ENCODE measurements around the gene FOXO6. TPM values are rescaled to one million over a fixed set of nuclear protein-coding genes. Genes with fewer than 3 reads are reported as not detected.

Gene FOXO6
- total RNA-seq, 1 donor from 2014 or later, result 2.6 TPM

DNA sequence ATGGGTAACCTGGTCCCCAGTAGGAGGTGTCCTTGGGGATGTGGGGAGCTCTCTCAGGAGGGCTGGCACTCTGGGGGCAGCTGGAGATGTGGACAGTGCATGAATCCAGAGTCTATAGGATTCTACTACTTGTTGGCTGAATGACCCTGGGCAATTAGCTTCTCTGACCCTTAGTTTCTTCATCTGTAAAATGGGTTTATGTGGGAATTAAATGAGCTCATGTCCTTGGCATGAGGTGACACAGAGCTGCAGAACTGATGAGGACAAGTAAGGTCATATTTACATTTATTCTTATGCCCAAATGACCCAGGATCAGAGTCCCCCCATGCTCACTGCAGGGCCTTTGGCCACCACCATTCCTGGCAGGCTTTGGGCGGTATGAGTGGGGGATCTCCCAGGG, 29.3 kb downstream of the FOXO6 start:
- H3K9ac ChIP-seq (ENCODE audit: low read depth in 1 of 3, low read length in 3 of 3), result no peak overlapping the region
- H3K27me3 ChIP-seq (ENCODE audit: control insufficient read depth in 3 of 3, insufficient read depth in 3 of 3, low read length in 3 of 3), result no peaks in the 10 kb centered on the region
- H3K36me3 ChIP-seq (ENCODE audit: control insufficient read depth in 3 of 3, insufficient read depth in 3 of 3, low read length in 3 of 3), result no peaks in the 10 kb centered on the region
- peaks cover 27 to 51% (median 39%) of the 10 kb centered on the region in 3 donors for H3K4me1 ChIP-seq (ENCODE audit: control insufficient read depth in 3 of 3, insufficient read depth in 3 of 3, low read length in 3 of 3)
- no peaks in the 10 kb centered on the region for H3K9me3 ChIP-seq (ENCODE audit: control insufficient read depth in 3 of 3, low read length in 3 of 3)
- no peak overlapping the region for H3K27ac ChIP-seq (ENCODE audit: low read depth, low read length)
- H3K4me3 ChIP-seq (ENCODE audit: low read length in 3 of 3), result no peak overlapping the region

DNA sequence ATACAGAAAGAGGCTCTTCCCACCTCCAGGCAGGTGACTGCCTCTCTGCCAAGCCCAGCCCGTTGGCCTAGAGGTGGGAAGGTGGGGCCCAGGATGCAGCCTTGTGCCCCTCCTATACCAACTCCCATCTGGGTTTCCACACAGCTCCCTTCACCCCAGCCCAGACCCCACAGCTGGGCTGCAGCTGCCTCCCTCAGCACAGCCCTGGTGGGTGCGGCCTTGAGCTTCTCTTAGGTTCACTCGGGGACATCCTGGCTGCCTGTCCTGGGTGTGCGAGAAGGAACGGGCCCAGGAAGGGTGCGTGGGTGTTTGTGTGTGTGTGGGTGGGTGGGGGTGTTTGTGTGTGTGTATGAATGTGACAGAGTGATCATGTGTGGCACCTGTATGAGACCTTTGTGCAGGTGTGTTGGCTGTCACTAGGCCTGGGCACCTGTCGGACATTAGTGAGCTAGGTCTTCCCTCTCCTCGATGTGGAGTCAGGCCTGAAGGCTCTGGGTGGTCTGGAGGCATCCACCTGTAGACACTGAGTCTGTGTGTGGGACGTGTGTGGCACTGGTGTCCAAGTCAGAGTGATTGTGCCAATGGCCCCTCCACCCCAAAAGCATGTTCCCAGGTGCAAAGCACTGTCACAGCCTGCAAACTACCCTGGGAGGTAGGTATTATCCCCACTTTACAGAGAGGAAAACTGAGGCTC, 30.7 kb downstream of the FOXO6 start:
- H3K36me3 ChIP-seq (ENCODE audit: control insufficient read depth in 3 of 3, insufficient read depth in 3 of 3, low read length in 3 of 3), result no peaks in the 10 kb centered on the region
- H3K9me3 ChIP-seq (ENCODE audit: control insufficient read depth in 3 of 3, low read length in 3 of 3), result no peaks in the 10 kb centered on the region
- peak overlapping the region in 1 of 3 donors; percentile 8 for H3K9ac ChIP-seq (ENCODE audit: low read depth in 1 of 3, low read length in 3 of 3)
- H3K4me3 ChIP-seq (ENCODE audit: low read length in 3 of 3), result no peak overlapping the region
- peaks cover 0 to 7% (median 0%) of the 10 kb centered on the region in 3 donors for H3K27me3 ChIP-seq (ENCODE audit: control insufficient read depth in 3 of 3, insufficient read depth in 3 of 3, low read length in 3 of 3)
- no peak overlapping the region for H3K27ac ChIP-seq (ENCODE audit: low read depth, low read length)
- H3K4me1 ChIP-seq (ENCODE audit: control insufficient read depth in 3 of 3, insufficient read depth in 3 of 3, low read length in 3 of 3), result peaks cover 34 to 58% (median 47%) of the 10 kb centered on the region in 3 donors

DNA sequence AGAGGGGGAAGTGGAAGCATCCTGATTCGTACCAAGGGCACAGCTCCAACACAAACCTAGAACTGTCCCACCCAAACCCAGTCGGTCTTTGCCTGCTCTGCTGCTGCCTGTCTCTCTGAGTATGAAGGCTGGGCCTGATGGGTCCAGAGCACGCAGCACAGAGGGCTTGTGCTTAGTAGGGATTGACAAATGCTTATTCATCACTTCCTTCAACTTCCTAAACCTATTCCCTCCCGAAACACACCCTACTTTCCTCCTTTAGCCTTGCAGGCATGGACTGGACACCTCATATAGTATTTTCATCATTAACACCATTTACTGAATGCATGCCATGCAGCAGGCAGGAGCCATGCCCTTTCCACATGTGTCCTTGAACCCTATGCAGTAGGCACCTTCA, 31.3 kb downstream of the FOXO6 start:
- no peak overlapping the region for H3K4me3 ChIP-seq (ENCODE audit: low read length in 3 of 3)
- no peaks in the 10 kb centered on the region for H3K36me3 ChIP-seq (ENCODE audit: control insufficient read depth in 3 of 3, insufficient read depth in 3 of 3, low read length in 3 of 3)
- H3K27ac ChIP-seq (ENCODE audit: low read depth, low read length), result no peak overlapping the region
- no peak overlapping the region for H3K9ac ChIP-seq (ENCODE audit: low read depth in 1 of 3, low read length in 3 of 3)
- peaks cover 0 to 7% (median 0%) of the 10 kb centered on the region in 3 donors for H3K27me3 ChIP-seq (ENCODE audit: control insufficient read depth in 3 of 3, insufficient read depth in 3 of 3, low read length in 3 of 3)
- no peaks in the 10 kb centered on the region for H3K9me3 ChIP-seq (ENCODE audit: control insufficient read depth in 3 of 3, low read length in 3 of 3)
- peaks cover 29 to 56% (median 44%) of the 10 kb centered on the region in 3 donors for H3K4me1 ChIP-seq (ENCODE audit: control insufficient read depth in 3 of 3, insufficient read depth in 3 of 3, low read length in 3 of 3)

- H3K27ac ChIP-seq (ENCODE audit: low read depth, low read length), result no peak overlapping the region
- H3K27me3 ChIP-seq (ENCODE audit: control insufficient read depth in 3 of 3, insufficient read depth in 3 of 3, low read length in 3 of 3), result peaks cover 0 to 7% (median 0%) of the 10 kb centered on the region in 3 donors
- no peaks in the 10 kb centered on the region for H3K9me3 ChIP-seq (ENCODE audit: control insufficient read depth in 3 of 3, low read length in 3 of 3)
- no peak overlapping the region for H3K4me3 ChIP-seq (ENCODE audit: low read length in 3 of 3)
- no peaks in the 10 kb centered on the region for H3K36me3 ChIP-seq (ENCODE audit: control insufficient read depth in 3 of 3, insufficient read depth in 3 of 3, low read length in 3 of 3)
- H3K9ac ChIP-seq (ENCODE audit: low read depth in 1 of 3, low read length in 3 of 3), result no peak overlapping the region
- peaks cover 22 to 56% (median 44%) of the 10 kb centered on the region in 3 donors for H3K4me1 ChIP-seq (ENCODE audit: control insufficient read depth in 3 of 3, insufficient read depth in 3 of 3, low read length in 3 of 3)
These were observed 32.6 kb downstream of the FOXO6 start for GRCh38 chr1:41393716-41394368.

GRCh38 chr1:41394369-41394744, 33.1 kb downstream of the FOXO6 start:
- H3K4me3 ChIP-seq (ENCODE audit: low read length in 3 of 3), result no peak overlapping the region

GRCh38 chr1:41394959-41395956, 34.0 kb downstream of the FOXO6 start:
- Histone ChIP-seq H3K9ac (ENCODE audit: low read depth in 1 of 3, low read length in 3 of 3) (no peak overlapping the region), H3K27ac (ENCODE audit: low read depth, low read length) (no peak overlapping the region), H3K4me3 (ENCODE audit: low read length in 3 of 3) (peak overlapping the region in 1 of 3 donors; percentile 41), H3K4me1 (ENCODE audit: control insufficient read depth in 3 of 3, insufficient read depth in 3 of 3, low read length in 3 of 3) (peaks cover 29 to 64% (median 54%) of the 10 kb centered on the region in 3 donors), H3K36me3 (ENCODE audit: control insufficient read depth in 3 of 3, insufficient read depth in 3 of 3, low read length in 3 of 3) (no peaks in the 10 kb centered on the region), H3K27me3 (ENCODE audit: control insufficient read depth in 3 of 3, insufficient read depth in 3 of 3, low read length in 3 of 3) (peaks cover 0 to 7% (median 0%) of the 10 kb centered on the region in 3 donors), H3K9me3 (ENCODE audit: control insufficient read depth in 3 of 3, low read length in 3 of 3) (peaks cover 0 to under 1% (median 0%) of the 10 kb centered on the region in 3 donors)

More at GRCh38 chr1:41394369-41394744, 33.1 kb downstream of the FOXO6 start:
- Histone ChIP-seq H3K9ac (ENCODE audit: low read depth in 1 of 3, low read length in 3 of 3) (no peak overlapping the region), H3K27ac (ENCODE audit: low read depth, low read length) (no peak overlapping the region), H3K27me3 (ENCODE audit: control insufficient read depth in 3 of 3, insufficient read depth in 3 of 3, low read length in 3 of 3) (peaks cover 0 to 7% (median 0%) of the 10 kb centered on the region in 3 donors), H3K36me3 (ENCODE audit: control insufficient read depth in 3 of 3, insufficient read depth in 3 of 3, low read length in 3 of 3) (no peaks in the 10 kb centered on the region), H3K4me1 (ENCODE audit: control insufficient read depth in 3 of 3, insufficient read depth in 3 of 3, low read length in 3 of 3) (peaks cover 23 to 57% (median 48%) of the 10 kb centered on the region in 3 donors), H3K9me3 (ENCODE audit: control insufficient read depth in 3 of 3, low read length in 3 of 3) (no peaks in the 10 kb centered on the region)

GRCh38 chr1:41396084-41396483, 34.9 kb downstream of the FOXO6 start:
- Histone ChIP-seq H3K4me1 (ENCODE audit: control insufficient read depth in 3 of 3, insufficient read depth in 3 of 3, low read length in 3 of 3) (peaks cover 29 to 64% (median 52%) of the 10 kb centered on the region in 3 donors), H3K36me3 (ENCODE audit: control insufficient read depth in 3 of 3, insufficient read depth in 3 of 3, low read length in 3 of 3) (no peaks in the 10 kb centered on the region), H3K9me3 (ENCODE audit: control insufficient read depth in 3 of 3, low read length in 3 of 3) (peaks cover 0 to 2% (median 0%) of the 10 kb centered on the region in 3 donors), H3K9ac (ENCODE audit: low read depth in 1 of 3, low read length in 3 of 3) (peak overlapping the region in 1 of 3 donors; percentile 50), H3K27ac (ENCODE audit: low read depth, low read length) (no peak overlapping the region), H3K4me3 (ENCODE audit: low read length in 3 of 3) (peak overlapping the region in 1 of 3 donors; percentile 41), H3K27me3 (ENCODE audit: control insufficient read depth in 3 of 3, insufficient read depth in 3 of 3, low read length in 3 of 3) (peaks cover 0 to 7% (median 0%) of the 10 kb centered on the region in 3 donors)

GRCh38 chr1:41397020-41397419, 35.8 kb downstream of the FOXO6 start:
- Histone ChIP-seq H3K4me3 (ENCODE audit: low read length in 3 of 3) (no peak overlapping the region), H3K27ac (ENCODE audit: low read depth, low read length) (no peak overlapping the region), H3K36me3 (ENCODE audit: control insufficient read depth in 3 of 3, insufficient read depth in 3 of 3, low read length in 3 of 3) (no peaks in the 10 kb centered on the region), H3K9me3 (ENCODE audit: control insufficient read depth in 3 of 3, low read length in 3 of 3) (peaks cover 0 to 2% (median 0%) of the 10 kb centered on the region in 3 donors), H3K27me3 (ENCODE audit: control insufficient read depth in 3 of 3, insufficient read depth in 3 of 3, low read length in 3 of 3) (peaks cover 0 to 7% (median 0%) of the 10 kb centered on the region in 3 donors), H3K4me1 (ENCODE audit: control insufficient read depth in 3 of 3, insufficient read depth in 3 of 3, low read length in 3 of 3) (peaks cover 25 to 59% (median 46%) of the 10 kb centered on the region in 3 donors), H3K9ac (ENCODE audit: low read depth in 1 of 3, low read length in 3 of 3) (no peak overlapping the region)

DNA sequence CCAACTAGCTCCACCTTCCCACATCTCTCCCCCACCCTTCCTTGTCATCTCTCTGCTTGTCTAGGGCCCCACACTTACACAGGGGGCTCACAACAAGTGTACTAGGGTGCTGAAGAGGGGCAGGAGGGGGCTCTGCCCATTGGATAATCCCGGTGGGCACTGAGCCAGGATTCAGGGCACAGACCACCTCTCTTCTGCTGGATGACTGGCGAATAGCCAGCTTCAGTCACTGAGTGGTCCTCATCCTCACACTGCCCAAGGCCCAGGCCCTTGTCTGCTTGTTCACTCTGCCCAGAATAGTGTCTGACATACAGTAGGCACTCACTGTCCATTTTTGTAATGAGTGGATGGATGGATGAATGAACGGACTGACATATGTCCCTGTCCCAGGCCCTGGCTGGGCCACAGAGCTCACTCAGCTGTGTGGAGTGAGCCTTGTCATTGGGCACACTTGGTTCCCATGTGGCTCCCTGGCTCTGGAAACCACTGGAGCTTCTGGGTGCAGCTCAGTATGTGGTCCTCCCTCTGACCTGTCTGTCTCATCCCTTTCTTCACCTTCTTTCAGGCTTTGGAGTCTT, 36.6 kb downstream of the FOXO6 start:
- Histone ChIP-seq H3K4me1 (ENCODE audit: control insufficient read depth in 3 of 3, insufficient read depth in 3 of 3, low read length in 3 of 3) (peaks cover 22 to 52% (median 41%) of the 10 kb centered on the region in 3 donors), H3K27ac (ENCODE audit: low read depth, low read length) (no peak overlapping the region), H3K27me3 (ENCODE audit: control insufficient read depth in 3 of 3, insufficient read depth in 3 of 3, low read length in 3 of 3) (peaks cover 0 to 7% (median 0%) of the 10 kb centered on the region in 3 donors), H3K9ac (ENCODE audit: low read depth in 1 of 3, low read length in 3 of 3) (peak overlapping the region in 2 of 3 donors; percentile 12 to 33), H3K4me3 (ENCODE audit: low read length in 3 of 3) (no peak overlapping the region), H3K36me3 (ENCODE audit: control insufficient read depth in 3 of 3, insufficient read depth in 3 of 3, low read length in 3 of 3) (no peaks in the 10 kb centered on the region), H3K9me3 (ENCODE audit: control insufficient read depth in 3 of 3, low read length in 3 of 3) (peaks cover 0 to 2% (median 0%) of the 10 kb centered on the region in 3 donors)

Data from skeletal muscle tissue (tissue), 4 donors.